ENCODE results near the gene PNMT.
"Not testable (repeated sequence)": the region's sequence is repeated elsewhere in the genome, so short reads cannot be mapped to it uniquely, and the experiment has no call there.

PNMT gene

DNA sequence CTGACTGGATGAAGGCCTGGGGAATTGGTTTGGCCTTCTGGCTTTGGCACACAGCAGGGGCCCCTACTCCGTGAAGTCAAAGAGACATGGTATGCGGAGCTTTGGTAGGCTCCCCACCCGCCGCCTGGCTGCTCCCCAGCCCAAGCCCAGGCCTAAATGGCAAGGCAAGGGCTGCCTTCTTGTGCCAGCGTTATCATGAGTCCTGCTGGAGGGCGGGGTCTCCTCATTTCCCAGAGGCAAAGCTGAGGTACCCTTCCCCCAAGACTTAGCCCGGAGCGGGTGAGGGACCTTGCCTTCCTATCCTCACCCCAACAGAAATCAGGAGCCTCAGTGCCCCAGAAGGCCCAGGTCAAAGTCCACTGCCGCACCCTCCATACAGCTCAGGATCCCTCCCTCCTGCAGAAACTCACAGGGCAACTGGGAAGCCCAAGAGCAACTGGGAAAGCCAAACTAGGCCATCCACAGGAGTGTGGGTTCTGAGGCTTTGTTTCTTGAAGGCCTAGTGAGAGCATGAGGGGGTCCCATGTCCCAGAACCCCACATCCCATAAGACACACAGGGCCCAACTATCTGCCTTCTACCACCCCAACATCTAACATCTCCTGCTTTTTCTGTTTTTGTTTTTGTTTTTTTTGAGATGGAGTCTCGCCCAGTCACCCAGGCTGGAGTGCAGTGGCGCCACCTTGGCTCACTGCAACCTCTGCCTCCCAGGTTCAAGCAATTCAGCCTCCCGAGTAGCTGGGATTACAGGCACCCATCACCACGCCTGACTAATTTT is 10.3 kb downstream of the PNMT start:
- H3K36me3 Mint-ChIP-seq (ENCODE audit: low read depth), result peaks cover 14% of the 10 kb centered on the region
- peak overlapping the region; percentile 91 for H3K27ac Mint-ChIP-seq
- no peaks in the 10 kb centered on the region for H3K9me3 Mint-ChIP-seq
- peaks cover 63% of the 10 kb centered on the region for H3K4me1 Mint-ChIP-seq (ENCODE audit: low read depth)
- no peaks in the 10 kb centered on the region for H3K27me3 Mint-ChIP-seq
- H3K4me3 Mint-ChIP-seq, result no peak overlapping the region

DNA sequence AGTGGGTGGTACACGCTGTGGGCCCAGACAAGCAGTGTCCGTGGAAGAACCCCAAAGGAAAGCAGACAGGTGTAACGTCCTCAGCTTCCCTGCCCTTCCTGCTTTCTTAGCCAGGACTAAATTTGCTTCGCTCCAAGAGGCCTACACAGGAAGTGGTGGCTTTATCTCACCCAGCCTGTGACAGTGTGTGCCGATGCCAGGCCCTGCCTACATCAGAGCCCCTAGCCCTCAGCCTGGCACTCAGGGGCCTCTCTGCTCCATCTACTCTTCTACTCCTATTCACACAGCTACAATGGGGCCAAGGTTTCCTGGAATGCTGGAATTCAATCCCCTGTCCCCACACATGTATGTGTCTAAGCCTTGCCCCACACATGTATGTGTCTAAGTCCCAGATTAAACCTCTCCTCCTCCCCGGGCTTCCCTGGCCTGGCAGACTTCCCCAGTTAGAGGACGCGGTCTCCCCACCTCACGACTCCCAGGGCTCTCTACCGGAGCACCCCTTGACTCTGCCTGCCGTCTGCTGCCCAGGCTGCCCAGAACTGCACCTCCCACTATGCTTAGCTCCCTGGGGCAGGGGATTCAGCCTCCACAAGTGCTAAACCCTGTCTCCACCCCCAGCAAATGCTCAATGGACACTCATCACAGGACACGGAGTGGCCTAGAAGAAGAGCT is 11.4 kb downstream of the PNMT start:
- Mint-ChIP-seq H3K27me3 (no peaks in the 10 kb centered on the region), H3K4me1 (ENCODE audit: low read depth) (peaks cover 63% of the 10 kb centered on the region), H3K27ac (peak overlapping the region; percentile 91), H3K36me3 (ENCODE audit: low read depth) (peaks cover 19% of the 10 kb centered on the region), H3K9me3 (no peaks in the 10 kb centered on the region), H3K4me3 (peak overlapping the region; percentile 17)

DNA sequence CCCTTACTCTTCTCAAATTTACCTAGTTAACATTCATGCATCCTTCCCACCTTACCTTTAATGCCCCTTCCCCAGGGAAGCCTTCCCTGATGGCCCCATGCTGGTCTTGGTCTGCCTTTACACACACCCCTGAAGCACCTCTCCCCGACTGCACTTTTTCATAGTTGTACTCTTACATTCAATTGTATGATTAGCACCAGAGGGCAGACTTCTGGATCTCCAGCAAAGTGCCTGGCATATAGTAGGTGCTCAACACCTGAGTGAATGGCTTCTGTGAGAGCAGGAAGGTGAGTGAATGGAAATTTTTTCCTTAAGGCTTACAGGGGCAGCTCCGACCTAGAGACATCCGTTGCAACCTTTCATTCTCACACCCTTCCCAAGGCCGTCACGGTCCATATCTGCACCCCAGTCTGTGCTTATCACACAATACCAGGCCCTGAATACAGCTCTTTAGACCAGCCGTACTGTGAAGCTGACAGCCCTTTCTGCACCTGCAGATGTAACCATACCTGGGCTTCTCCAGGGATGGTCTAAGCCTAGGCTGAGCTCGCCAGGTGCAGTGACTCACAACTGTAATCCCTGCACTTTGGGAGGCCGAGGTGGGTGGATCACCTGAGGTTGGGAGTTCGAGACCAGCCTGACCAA is 15.2 kb downstream of the PNMT start:
- no peak overlapping the region for H3K27ac Mint-ChIP-seq
- H3K4me1 Mint-ChIP-seq (ENCODE audit: low read depth), result peaks cover 43% of the 10 kb centered on the region
- no peak overlapping the region for H3K4me3 Mint-ChIP-seq

DNA sequence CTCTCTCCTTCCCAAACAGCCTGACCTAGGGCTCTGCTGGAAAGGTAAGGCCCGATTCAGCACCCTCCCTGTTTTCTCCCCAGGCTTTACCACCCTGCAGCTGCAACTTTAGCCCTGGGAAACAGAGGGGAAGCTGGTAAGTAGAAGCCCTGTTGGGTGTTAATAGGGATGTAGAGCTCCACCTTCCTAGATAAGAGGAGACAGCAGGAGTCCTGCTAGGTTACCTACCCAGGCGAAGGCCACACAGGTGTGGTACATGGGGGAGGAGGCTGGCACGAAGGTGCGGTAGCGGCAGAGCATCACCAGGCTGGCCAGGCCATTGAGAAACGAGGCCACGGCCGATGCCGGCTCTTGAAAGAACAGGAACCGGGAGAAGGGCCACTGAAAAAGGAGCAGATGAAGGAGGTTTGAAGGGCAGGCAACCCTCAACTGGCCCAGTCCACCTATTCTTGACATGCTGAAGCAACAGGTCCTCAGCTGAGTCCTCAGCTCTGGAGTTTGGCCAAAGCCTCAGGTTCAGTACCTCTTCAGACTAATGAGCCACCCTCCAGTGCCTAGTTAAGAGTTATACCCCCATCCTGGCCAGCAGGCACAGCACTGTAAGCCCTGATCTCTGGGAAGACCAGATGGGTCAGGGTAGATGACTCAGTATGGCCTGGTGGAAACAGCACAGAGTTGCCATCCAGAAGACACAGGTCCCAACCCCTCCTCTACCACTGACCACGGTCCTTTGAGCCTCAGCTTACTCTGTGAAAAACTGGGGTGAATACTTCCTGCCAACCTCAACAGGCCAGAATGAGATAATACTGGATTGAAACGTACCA is 16.3 kb downstream of the PNMT start:
- Mint-ChIP-seq H3K36me3 (ENCODE audit: low read depth) (peaks cover 19% of the 10 kb centered on the region), H3K27me3 (no peaks in the 10 kb centered on the region), H3K4me3 (no peak overlapping the region), H3K9me3 (no peaks in the 10 kb centered on the region), H3K4me1 (ENCODE audit: low read depth) (peaks cover 41% of the 10 kb centered on the region), H3K27ac (no peak overlapping the region)

More for the DNA sequence above, 15.2 kb downstream of the PNMT start:
- no peaks in the 10 kb centered on the region for H3K27me3 Mint-ChIP-seq
- no peaks in the 10 kb centered on the region for H3K9me3 Mint-ChIP-seq
- peaks cover 19% of the 10 kb centered on the region for H3K36me3 Mint-ChIP-seq (ENCODE audit: low read depth)

DNA sequence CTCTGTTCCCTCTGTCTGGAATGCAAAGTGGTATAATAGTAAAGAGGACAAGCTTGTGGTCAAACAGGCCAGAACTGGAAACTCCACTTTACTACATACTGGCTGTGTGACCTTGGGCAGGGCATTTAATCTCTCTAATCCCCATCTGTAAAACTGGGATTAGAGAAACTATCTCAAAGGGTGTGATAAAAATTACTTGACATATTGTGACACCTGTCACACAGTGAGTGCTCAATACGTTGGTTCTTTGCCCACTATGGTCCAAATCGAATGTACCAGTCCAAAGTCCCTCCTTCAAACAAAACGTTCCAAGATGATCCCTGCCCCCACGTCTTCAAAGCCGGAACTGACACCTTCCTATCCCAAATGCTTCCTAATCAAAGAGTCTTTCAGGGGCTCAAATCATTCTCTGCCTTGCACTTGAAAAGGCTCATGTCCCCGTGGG is 18.9 kb downstream of the PNMT start:
- H3K36me3 Mint-ChIP-seq (ENCODE audit: low read depth), result peaks cover 11% of the 10 kb centered on the region

DNA sequence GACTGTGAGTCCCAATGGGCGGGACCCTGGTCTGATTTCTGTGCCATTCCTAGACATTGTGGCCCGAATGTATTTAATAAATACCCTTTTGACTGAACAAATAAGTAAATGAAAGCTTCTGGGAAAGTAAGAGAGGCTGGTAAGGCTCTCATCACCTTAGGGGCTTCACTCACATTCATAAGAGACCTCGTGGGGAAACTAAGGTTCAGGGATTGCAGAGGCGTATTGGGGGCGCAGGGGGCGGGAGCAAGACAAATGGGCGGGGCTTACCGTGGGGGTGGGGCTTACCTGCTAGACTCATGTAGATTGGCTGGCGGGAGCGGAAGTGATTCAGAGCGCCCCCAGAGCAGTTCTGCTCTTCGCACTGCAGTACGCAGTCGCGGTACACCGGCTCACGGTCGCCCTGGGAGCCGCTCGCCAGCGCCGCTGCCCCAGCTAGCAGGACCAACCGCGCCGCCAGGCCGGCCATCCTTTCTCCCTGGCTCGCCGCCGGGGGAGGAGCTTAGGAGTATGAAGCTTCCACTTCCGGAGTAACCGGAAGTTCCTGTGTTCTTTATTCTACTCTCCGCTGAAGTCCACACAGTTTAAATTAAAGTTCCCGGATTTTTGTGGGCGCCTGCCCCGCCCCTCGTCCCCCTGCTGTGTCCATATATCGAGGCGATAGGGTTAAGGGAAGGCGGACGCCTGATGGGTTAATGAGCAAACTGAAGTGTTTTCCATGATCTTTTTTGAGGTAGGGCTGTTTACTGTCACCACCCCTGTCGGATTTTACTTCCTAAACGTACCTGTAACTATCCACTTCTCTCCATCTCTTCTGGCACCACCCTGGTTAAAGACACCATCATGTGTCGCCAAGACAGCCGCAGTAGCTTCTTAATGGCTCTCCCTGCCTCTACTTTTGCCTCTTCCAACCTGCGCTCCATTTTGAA is 19.6 kb downstream of the PNMT start, which contains the start of gene PGAP3:
PGAP3 (minus strand) TSS at position 512 of the 929 bp plus-strand sequence; CDS start at position 469, 43 bp downstream.
- H3K4me1 Mint-ChIP-seq (ENCODE audit: low read depth), result peaks cover 23% of the 10 kb centered on the region
- H3K9me3 Mint-ChIP-seq, result no peaks in the 10 kb centered on the region
- H3K4me3 Mint-ChIP-seq, result peak within 1 kb of the TSS; percentile 87
- H3K36me3 Mint-ChIP-seq (ENCODE audit: low read depth), result peaks cover 11% of the 10 kb centered on the region
- no peaks in the 10 kb centered on the region for H3K27me3 Mint-ChIP-seq
- peak within 1 kb of the TSS; percentile 85 for H3K27ac Mint-ChIP-seq

More for the DNA sequence above, 18.9 kb downstream of the PNMT start:
- Mint-ChIP-seq H3K27me3 (no peaks in the 10 kb centered on the region), H3K4me1 (ENCODE audit: low read depth) (peaks cover 23% of the 10 kb centered on the region), H3K9me3 (no peaks in the 10 kb centered on the region), H3K27ac (peak overlapping the region; percentile 85), H3K4me3 (peak overlapping the region; percentile 87)

DNA sequence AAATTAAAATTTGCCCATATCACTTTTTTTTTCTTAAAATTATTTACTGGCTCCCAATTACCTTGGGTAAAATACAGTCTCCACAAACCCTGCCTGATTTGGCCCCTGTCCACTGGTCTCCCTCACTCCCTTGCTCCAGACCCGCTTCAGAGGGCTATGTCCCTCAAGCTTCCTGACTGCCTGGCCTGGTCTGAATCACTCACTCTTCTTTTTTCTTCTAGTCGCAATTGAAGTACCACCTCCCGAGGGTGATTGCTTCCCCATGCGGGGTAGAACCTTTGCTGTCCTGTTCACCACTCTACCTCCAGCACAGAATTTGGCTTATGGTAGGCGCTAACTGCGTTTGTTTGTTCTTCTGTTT is 20.2 kb downstream of the PNMT start:
- peaks cover 5% of the 10 kb centered on the region for H3K36me3 Mint-ChIP-seq (ENCODE audit: low read depth)
- peak overlapping the region; percentile 87 for H3K4me3 Mint-ChIP-seq
- H3K27ac Mint-ChIP-seq, result peak overlapping the region; percentile 85
- peaks cover 23% of the 10 kb centered on the region for H3K4me1 Mint-ChIP-seq (ENCODE audit: low read depth)
- H3K27me3 Mint-ChIP-seq, result no peaks in the 10 kb centered on the region
- H3K9me3 Mint-ChIP-seq, result no peaks in the 10 kb centered on the region

DNA sequence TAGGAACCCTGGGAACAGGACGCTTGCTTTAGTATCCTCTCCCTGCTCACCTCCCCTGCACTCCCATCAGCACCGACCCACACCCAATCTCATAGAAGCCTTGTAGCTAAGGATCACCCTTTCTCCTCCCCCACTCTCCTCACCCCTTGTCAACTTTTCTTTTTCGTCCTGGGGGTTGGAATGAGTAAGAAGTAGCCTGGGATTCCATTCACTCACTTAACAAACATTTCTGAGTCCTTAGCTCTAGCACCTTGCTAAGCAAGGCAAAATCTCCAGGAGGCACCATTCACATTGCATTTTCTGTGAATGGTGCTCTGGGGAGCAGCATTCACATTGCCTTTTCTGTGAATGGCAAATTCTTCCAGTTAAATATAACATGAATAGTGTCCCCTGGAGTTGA is 20.7 kb downstream of the PNMT start:
- peaks cover 23% of the 10 kb centered on the region for H3K4me1 Mint-ChIP-seq (ENCODE audit: low read depth)
- no peaks in the 10 kb centered on the region for H3K9me3 Mint-ChIP-seq
- no peaks in the 10 kb centered on the region for H3K27me3 Mint-ChIP-seq
- peak overlapping the region; percentile 87 for H3K4me3 Mint-ChIP-seq
- H3K27ac Mint-ChIP-seq, result no peak overlapping the region
- H3K36me3 Mint-ChIP-seq (ENCODE audit: low read depth), result peaks cover 4% of the 10 kb centered on the region

DNA sequence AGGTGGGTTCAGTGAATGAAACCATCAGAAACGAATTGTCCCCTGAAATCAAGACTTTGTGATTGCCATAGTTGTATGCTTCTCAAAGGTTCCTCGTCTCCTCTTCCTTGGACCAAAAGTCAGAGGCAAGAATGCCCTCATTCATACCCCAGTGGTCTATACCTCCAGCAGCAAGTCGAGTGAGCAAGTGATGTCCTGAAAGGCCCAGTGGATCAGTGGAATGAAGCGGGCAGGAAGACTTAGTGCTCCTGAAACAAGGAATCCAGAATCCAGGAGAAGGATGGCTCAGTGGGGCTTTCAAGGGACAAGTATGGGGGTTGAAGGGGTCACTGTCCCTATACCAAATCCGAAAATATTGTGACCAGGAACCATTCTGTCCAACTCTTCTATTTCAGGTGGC is 26.3 kb downstream of the PNMT start:
- Mint-ChIP-seq H3K36me3 (ENCODE audit: low read depth) (no peaks in the 10 kb centered on the region), H3K27me3 (peaks cover 16% of the 10 kb centered on the region), H3K4me3 (no peak overlapping the region), H3K4me1 (ENCODE audit: low read depth) (peaks cover 2% of the 10 kb centered on the region), H3K27ac (no peak overlapping the region), H3K9me3 (no peaks in the 10 kb centered on the region)

DNA sequence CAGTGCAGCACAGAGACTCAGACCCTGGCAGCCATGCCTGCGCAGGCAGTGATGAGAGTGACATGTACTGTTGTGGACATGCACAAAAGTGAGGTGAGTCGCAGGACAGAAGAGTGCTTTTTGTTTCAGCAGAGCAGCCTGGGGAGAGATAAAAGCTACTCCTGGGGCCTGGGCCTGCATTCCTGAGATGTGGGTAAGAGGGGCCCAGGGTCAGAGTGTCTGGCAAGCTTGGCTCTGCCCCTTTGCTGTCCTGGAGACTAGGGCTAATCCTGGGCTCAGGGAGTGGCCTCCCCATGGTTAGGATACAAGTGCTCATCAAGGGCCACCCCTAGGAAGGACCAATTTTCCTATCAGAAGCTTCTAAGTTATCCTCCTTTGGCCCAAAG is 26.8 kb downstream of the PNMT start:
- Mint-ChIP-seq H3K4me3 (no peak overlapping the region), H3K27ac (no peak overlapping the region), H3K4me1 (ENCODE audit: low read depth) (peaks cover 5% of the 10 kb centered on the region), H3K36me3 (ENCODE audit: low read depth) (no peaks in the 10 kb centered on the region), H3K27me3 (peaks cover 20% of the 10 kb centered on the region), H3K9me3 (no peaks in the 10 kb centered on the region)

DNA sequence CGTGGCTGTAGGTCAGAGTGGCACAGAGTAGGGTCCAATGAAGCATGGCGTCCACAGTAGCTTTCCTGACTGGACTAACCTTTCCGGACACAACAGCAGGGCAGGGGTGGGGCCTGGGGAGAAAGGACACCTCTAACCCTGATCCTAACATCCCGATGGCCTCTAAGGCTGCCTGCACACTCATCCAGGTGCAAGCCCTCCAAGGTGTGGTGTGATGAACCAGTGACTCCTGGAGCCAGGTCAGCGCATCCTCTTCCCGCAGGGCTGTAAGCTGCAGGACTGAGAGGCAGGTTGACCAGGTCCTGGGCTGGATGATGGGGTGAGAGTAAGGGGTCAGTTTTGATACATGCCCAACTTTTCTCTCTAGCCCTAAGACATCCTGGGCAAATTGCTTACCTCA is 28.5 kb downstream of the PNMT start:
- Mint-ChIP-seq H3K4me3 (no peak overlapping the region), H3K27me3 (peaks cover 33% of the 10 kb centered on the region), H3K27ac (no peak overlapping the region), H3K9me3 (no peaks in the 10 kb centered on the region), H3K36me3 (ENCODE audit: low read depth) (no peaks in the 10 kb centered on the region), H3K4me1 (ENCODE audit: low read depth) (peaks cover 5% of the 10 kb centered on the region)

DNA sequence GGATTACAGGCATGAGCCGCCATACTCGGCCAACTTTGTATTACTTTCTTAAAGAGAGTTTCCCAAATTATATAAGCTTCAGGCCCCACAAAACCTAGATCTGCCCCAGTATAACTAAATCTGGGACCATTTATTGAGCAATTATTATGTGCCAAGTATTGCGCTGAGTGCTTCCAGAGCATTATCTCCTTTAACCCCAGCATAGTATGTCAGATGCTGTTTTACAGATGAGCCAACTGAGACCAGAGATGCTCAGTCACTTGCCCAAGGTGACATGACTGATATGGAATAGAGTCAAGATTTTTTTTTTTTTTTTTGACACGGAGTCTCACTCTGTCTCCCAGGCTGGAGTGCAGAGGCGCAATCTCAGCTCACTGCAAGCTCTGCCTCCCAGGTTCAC is 29.7 kb downstream of the PNMT start:
- Mint-ChIP-seq H3K9me3 (no peaks in the 10 kb centered on the region), H3K4me3 (no peak overlapping the region), H3K27me3 (peaks cover 39% of the 10 kb centered on the region), H3K36me3 (ENCODE audit: low read depth) (no peaks in the 10 kb centered on the region), H3K4me1 (ENCODE audit: low read depth) (peaks cover 5% of the 10 kb centered on the region), H3K27ac (no peak overlapping the region)

DNA sequence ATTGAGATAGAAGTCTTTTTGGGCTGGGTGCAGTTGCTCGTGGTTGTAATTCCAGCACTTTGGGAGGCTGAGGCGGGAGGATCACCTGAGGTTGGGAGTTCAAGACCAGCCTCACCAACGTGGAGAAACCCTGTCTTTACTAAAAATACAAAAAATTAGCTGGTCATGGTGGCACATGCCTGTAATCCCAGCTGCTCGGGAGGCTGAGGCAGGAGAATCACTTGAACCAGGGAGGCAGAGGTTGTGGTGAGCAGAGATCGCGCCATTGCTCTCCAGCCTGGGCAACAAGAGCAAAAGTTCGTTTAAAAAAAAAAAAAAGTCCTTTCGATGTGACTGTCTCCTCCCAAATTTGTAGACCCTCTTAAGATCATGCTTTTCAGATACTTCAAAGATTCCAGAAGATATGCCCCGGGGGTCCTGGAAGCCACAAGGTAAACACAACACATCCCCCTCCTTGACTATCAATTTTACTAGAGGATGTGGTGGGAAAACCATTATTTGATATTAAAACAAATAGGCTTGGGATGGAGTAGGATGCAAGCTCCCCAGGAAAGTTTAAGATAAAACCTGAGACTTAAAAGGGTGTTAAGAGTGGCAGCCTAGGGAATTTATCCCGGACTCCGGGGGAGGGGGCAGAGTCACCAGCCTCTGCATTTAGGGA is 31.0 kb downstream of the PNMT start:
- not testable (repeated sequence) for H3K27ac Mint-ChIP-seq; H3K36me3 Mint-ChIP-seq (ENCODE audit: low read depth); H3K9me3 Mint-ChIP-seq; H3K4me3 Mint-ChIP-seq
- peaks cover 12% of the 10 kb centered on the region for H3K4me1 Mint-ChIP-seq (ENCODE audit: low read depth)
- H3K27me3 Mint-ChIP-seq, result peaks cover 39% of the 10 kb centered on the region
